ENCODE results near the gene SUGT1. TPM values are rescaled to one million over a fixed set of nuclear protein-coding genes. Genes with fewer than 3 reads are reported as not detected.
A peak's percentile ranks its signal among the peaks of the same experiment; 100 is the strongest.

The SUGT1 gene
- total and polyA plus RNA-seq, 2 donors (not counting 3 experiments of a cell fraction or from before 2014, with no cell fraction given), result 21.7 to 78.8 TPM

- ChIA-PET CTCF (interaction anchor here (0.6 to 3.7 kb wide), 24 partner anchors 12 to 307 kb away, joined by 3 to 46 read pairs (median 4); partner anchors contain the start of gene CNMD), POLR2A (interaction anchor here (0.6 to 2.2 kb wide), 6 partner anchors 12 to 1200 kb away, joined by 3 to 14 read pairs (median 3); partner anchors contain the start of gene INTS6)
These were observed 306 bp downstream of the SUGT1 start for GRCh38 chr13:52652980-52653303.

GRCh38 chr13:52659340-52659739 lies 6.7 kb downstream of the SUGT1 start:
- no peaks in the 10 kb centered on the region for H3K9me1 ChIP-seq (replicated peaks; ENCODE audit: control insufficient read depth, extremely low read depth, insufficient read depth, low read length)
- POLR2A ChIA-PET, result no interaction called here
- H3K79me2 ChIP-seq (ENCODE audit: control insufficient read depth, insufficient read depth, low read length), result peaks cover 44% of the 10 kb centered on the region
- no peak overlapping the region for H2AFZ ChIP-seq (ENCODE audit: low read depth, low read length)
- H3K4me3 ChIP-seq (replicated peaks in 1 of 3; ENCODE audit: insufficient read depth in 1 of 3, low read depth in 1 of 3, low read length in 3 of 3), result no peak overlapping the region
- no peak overlapping the region for H3K9ac ChIP-seq (replicated peaks; ENCODE audit: extremely low read depth, insufficient read depth, low read length)
- H4K20me1 ChIP-seq (replicated peaks; ENCODE audit: control insufficient read depth, extremely low read depth, insufficient read depth, low read length), result no peaks in the 10 kb centered on the region
- peaks cover 5 to 18% of the 10 kb centered on the region in 2 experiments for H3K36me3 ChIP-seq (ENCODE audit: control insufficient read depth in 2 of 2, extremely low read depth in 1 of 2, insufficient read depth in 2 of 2, low read length in 2 of 2)
- DNase-seq (ENCODE audit: low read depth, low spot score) (no peak), FAIRE-seq (no peak)
- H3K4me2 ChIP-seq (ENCODE audit: insufficient read depth, low read length), result no peak overlapping the region
- dilution Hi-C loops (cut with MboI; ENCODE audit: extremely low pct_ligation_motif_present, low sequenced_read_pairs) (no loop called here), intact Hi-C loops (cut with micrococcal nuclease) (no loop called here)
- BruUV-seq (replicated peaks), result no TSS peak
- peaks cover 6% of the 10 kb centered on the region for H3K4me1 ChIP-seq (ENCODE audit: control insufficient read depth, extremely low read depth, insufficient read depth, low read length)
- H3K9me3 ChIP-seq (replicated peaks; ENCODE audit: control insufficient read depth, insufficient read depth, low read length), result no peaks in the 10 kb centered on the region
- no peaks in the 10 kb centered on the region for H3K27me3 ChIP-seq (ENCODE audit: control insufficient read depth in 2 of 2, insufficient read depth in 2 of 2, low read length in 2 of 2)
- H3K27ac ChIP-seq (ENCODE audit: insufficient read depth, low read depth, low read length), result no peak overlapping the region
- no peak for TF ChIP-seq CTCF (IDR thresholded peaks at IDR 0.05; ENCODE audit: extremely low read depth in 1 of 2, insufficient read depth in 1 of 2, low read depth in 1 of 2, low read length in 2 of 2)
- no peak for TF ChIP-seq FOS (IDR thresholded peaks at IDR 0.05; ENCODE audit: borderline replicate concordance, insufficient read depth, low read length)
- no peak for TF ChIP-seq GATA2 (IDR thresholded peaks at IDR 0.05; ENCODE audit: insufficient read depth, insufficient read length, low read depth, low read length)
- TF ChIP-seq EZH2 (IDR thresholded peaks at IDR 0.05; ENCODE audit: borderline replicate concordance, low read depth, low read length, severe bottlenecking), result no peak
- TF ChIP-seq MAX (IDR thresholded peaks at IDR 0.05; ENCODE audit: insufficient read depth, insufficient read length), result no peak
- no peak for TF ChIP-seq POLR2A (IDR thresholded peaks at IDR 0.05; ENCODE audit: low read depth, low read length)
- no peak for TF ChIP-seq JUN (IDR thresholded peaks at IDR 0.05; ENCODE audit: borderline replicate concordance, insufficient read depth, insufficient read length, low read depth)
- TF ChIP-seq MYC (IDR thresholded peaks at IDR 0.05; ENCODE audit: low read depth, low read length), result no peak
- no peak for TF ChIP-seq POLR2AphosphoS5 (IDR thresholded peaks at IDR 0.05; ENCODE audit: insufficient read depth, low read depth, low read length)
- CTCF ChIA-PET, result no interaction called here

More at GRCh38 chr13:52652980-52653303, 306 bp downstream of the SUGT1 start:
- Histone ChIP-seq H3K79me2 (ENCODE audit: control insufficient read depth, insufficient read depth, low read length) (peaks cover 69% of the 10 kb centered on the region), H3K4me2 (ENCODE audit: insufficient read depth, low read length) (peak overlapping the region; percentile 99), H3K9me1 (replicated peaks; ENCODE audit: control insufficient read depth, extremely low read depth, insufficient read depth, low read length) (no peaks in the 10 kb centered on the region), H4K20me1 (replicated peaks; ENCODE audit: control insufficient read depth, extremely low read depth, insufficient read depth, low read length) (no peaks in the 10 kb centered on the region), H2AFZ (ENCODE audit: low read depth, low read length) (peak overlapping the region; percentile 89), H3K27ac (ENCODE audit: insufficient read depth, low read depth, low read length) (peak overlapping the region; percentile 84), H3K27me3 (ENCODE audit: control insufficient read depth in 2 of 2, insufficient read depth in 2 of 2, low read length in 2 of 2) (no peaks in the 10 kb centered on the region), H3K9ac (replicated peaks; ENCODE audit: extremely low read depth, insufficient read depth, low read length) (peak overlapping the region; percentile 97), H3K4me1 (ENCODE audit: control insufficient read depth, extremely low read depth, insufficient read depth, low read length) (peaks cover 22% of the 10 kb centered on the region), H3K4me3 (replicated peaks in 1 of 3; ENCODE audit: insufficient read depth in 1 of 3, low read depth in 1 of 3, low read length in 3 of 3) (peak overlapping the region; percentile 67 to 100 (median 100)), H3K9me3 (replicated peaks; ENCODE audit: control insufficient read depth, insufficient read depth, low read length) (no peaks in the 10 kb centered on the region), H3K36me3 (ENCODE audit: control insufficient read depth in 2 of 2, extremely low read depth in 1 of 2, insufficient read depth in 2 of 2, low read length in 2 of 2) (peaks cover 2 to 7% of the 10 kb centered on the region in 2 experiments)
- TF ChIP-seq EZH2 (IDR thresholded peaks at IDR 0.05; ENCODE audit: borderline replicate concordance, low read depth, low read length, severe bottlenecking), result no peak
- TF ChIP-seq POLR2A (IDR thresholded peaks at IDR 0.05; ENCODE audit: low read depth, low read length), result no peak
- TF ChIP-seq GATA2 (IDR thresholded peaks at IDR 0.05; ENCODE audit: insufficient read depth, insufficient read length, low read depth, low read length), result no peak
- intact Hi-C loops (cut with micrococcal nuclease), result loop anchor here (1.0 to 2.0 kb wide), 6 partner anchors 22 to 198 kb away; partner anchors contain the start of gene CKAP2
- dilution Hi-C loops (cut with MboI; ENCODE audit: extremely low pct_ligation_motif_present, low sequenced_read_pairs), result no loop called here
- TSS peak; percentile 60 for BruUV-seq (replicated peaks)
- no peak for DNase-seq (ENCODE audit: low read depth, low spot score)
- FAIRE-seq, result no peak

Data from endothelial cell of umbilical vein (primary cell).